HG03097 (cell line): ENCODE measurements around the gene BLVRA.
"Not testable (repeated sequence)": the region's sequence is repeated elsewhere in the genome, so short reads cannot be mapped to it uniquely, and the experiment has no call there.

Experiments
- ATAC-seq: cut with Tn5 transposase; IDR thresholded peaks from one replicate; pipeline ENCODE4 v1.9.1; 2021; ENCODE audit not compliant: unreplicated experiment, low FRiP score

Gene BLVRA

DNA sequence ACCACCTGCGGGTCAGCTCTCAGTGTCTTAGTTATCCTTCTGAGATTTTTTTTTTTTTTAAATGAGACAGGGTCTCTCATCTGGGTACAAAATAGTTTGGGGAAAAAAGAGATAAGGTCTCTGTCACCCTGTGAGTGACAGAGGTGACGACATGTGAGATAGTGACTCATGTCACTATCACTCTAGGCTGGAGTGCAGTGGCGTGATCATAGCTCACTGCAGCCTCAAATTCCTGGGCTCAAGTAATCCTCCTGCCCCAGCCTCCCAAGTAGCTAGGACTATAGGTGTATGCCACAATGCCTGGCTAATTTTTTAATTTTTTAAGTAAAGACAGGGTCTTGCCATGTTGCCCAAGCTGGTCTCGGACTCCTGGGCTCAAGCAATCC lies 10.4 kb downstream of the BLVRA start:
- ATAC-seq, result no peak

DNA sequence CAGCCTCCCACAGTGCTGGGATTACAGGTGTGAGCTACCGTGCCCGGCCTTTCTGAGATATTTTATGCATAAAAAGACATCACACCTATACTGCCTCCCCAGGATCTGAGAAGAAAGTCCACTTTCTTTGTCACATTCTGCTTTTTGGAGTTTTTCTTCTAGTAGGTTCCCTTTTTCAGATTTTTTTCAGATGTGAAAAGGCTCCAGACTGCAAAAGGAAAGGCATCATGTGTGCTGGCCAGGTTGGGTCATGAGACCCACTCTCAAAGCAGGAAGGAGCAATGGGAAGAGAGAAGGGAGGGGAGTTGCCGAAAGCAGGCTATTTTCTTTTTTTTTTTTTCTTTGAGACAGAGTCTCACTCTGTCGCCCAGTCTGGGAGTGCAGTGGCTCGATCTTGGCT lies 10.8 kb downstream of the BLVRA start:
- ATAC-seq, result no peak

GRCh38 chr7:43769791-43770465 lies 11.4 kb downstream of the BLVRA start:
- ATAC-seq, result no peak

GRCh38 chr7:43771128-43771527 lies 12.6 kb downstream of the BLVRA start:
- ATAC-seq, result no peak

GRCh38 chr7:43771573-43771972 lies 13.1 kb downstream of the BLVRA start:
- no peak for ATAC-seq

DNA sequence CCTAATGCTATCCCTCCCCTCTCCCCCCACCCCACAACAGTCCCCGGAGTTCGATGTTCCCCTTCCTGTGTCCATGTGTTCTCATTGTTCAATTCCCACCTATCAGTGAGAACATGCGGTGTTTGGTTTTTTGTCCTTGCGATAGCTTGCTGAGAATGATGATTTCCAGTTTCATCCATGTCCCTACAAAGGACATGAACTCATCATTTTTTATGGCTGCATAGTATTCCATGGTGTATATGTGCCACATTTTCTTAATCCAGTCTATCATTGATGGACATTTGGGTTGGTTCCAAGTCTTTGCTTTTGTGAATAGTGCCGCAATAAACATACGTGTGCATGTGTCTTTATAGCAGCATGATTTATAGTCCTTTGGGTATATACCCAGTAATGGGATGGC lies 14.8 kb downstream of the BLVRA start:
- not testable (repeated sequence) for ATAC-seq

GRCh38 chr7:43775255-43775654 lies 16.8 kb downstream of the BLVRA start:
- ATAC-seq, result not testable (repeated sequence)

DNA sequence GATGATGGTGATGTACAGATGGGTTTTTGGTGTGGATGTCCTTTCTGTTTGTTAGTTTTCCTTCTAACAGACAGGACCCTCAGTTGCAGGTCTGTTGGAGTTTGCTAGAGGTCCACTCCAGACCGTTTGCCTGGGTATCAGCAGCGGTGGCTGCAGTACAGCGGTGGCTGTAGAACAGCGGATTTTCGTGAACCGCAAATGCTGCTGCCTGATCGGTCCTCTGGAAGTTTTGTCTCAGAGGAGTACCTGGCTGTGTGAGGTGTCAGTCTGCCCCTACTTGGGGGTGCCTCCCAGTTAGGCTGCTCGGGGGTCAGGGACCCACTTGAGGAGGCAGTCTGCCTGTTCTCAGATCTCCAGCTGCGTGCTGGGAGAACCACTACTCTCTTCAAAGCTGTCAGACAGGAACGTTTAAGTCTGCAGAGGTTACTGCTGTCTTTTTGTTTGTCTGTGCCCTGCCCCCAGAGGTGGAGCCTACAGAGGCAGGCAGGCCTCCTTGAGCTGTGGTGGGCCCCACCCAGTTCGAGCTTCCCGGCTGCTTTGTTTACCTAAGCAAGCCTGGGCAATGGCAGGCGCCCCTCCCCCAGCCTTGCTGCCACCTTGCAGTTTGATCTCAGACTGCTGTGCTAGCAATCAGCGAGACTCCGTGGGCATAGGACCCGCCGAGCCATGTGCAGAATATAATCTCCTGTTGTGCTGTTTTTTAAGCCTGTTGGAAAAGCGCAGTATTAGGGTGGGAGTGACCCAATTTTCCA lies 20.0 kb downstream of the BLVRA start:
- ATAC-seq, result not testable (repeated sequence)

- ATAC-seq, result no peak
Measured at GRCh38 chr7:43779045-43779812, 20.7 kb downstream of the BLVRA start.

DNA sequence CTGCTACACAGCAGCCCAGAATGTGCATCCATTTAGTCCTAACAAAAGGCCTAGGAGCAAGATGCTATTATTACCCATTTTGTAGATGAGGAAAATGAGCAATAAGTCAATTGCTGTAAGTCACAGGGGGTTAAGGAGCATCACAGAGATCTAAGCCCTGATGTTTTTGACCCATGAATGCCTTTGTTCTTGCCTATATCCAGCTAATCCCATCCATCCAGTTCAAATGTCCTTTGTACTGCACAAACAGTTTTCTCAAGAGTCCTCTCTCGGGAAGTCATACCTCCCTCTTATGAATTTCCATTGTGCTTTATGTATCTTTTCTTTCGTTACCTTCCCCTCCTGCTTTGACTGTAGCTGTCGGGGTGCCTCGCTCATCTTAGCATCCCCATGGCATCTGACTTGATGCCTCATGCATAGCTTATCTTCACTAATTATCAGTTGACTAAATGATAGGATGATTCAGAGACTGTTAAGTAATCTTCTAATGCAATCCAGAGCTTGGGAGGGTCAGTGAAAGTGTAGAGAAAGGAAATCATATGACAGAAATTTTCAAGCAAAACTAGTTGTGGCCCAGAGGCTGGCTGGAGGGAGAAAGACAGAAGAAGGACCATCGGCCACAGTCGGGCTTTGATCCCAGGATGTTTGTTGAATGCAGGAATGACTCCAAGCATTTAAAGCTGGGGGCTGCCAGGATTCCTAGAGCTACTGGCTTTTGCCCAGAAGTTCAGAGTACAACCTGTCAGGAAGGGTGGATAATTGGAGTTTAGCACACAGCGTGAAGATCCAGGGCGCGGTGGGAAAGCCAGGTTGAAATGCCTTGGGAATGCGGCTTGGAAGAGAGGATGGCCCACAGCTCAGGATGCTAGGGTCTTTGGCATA lies 23.5 kb downstream of the BLVRA start:
- no peak for ATAC-seq

DNA sequence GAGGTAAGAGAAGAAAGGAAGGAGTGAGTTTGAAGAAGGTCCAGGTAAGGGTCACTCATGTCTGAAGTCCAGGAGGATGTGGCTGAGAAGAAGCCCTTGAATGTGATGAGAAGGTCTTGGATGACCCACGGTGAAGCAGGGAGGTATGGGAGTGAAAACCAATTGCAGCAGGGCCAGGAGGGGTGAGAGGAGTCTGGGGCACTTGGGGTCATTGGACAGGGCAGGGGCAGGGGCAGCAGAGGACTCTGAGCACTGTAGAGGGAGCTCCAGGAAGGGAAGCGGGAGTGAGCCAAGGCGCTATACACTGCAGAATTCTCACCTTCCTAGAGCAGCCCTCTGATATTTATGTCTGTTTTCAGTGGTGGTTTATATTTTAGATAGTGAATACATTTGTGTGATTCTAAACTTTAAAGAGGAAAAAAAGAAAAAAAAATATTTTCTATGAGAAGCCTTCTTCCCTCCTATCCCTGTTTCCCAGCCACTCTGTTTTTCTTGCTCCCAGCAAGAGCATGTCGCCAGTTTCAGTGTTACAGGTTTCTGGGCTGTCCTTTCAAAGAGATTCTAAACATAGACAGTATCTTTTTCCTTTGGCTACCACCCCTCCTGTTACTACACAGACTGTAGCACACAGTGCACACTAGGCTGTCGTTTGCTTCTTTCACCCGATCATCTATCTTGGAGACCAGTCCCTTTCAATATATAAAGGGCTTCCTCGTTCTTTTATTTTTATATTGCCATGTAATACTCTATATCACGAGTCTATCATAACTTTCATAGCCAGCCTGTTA lies 24.5 kb downstream of the BLVRA start:
- no peak for ATAC-seq

- no peak for ATAC-seq
Measured at GRCh38 chr7:43784030-43784584, 25.6 kb downstream of the BLVRA start.

GRCh38 chr7:43784585-43785087 lies 26.2 kb downstream of the BLVRA start:
- ATAC-seq, result peak; percentile 96

DNA sequence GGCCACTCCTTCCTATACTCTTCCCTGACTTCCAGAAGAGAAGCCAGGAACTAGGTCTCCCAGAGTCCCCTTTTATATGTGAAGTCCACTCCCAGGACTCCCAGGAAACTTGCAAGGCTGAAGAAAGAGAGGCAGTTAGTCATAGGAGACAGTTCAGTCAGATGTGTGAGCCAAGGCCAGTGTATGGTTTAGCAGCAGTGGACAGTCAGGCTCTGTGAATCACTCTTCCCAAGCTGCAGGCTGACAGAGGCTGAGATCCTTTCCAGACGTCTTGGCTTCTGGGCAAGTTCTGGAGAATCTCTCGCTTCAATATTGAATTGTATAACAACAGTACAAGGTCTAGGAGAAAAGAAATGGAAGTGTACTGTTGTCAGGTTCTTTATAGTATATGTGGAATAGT lies 26.9 kb downstream of the BLVRA start:
- no peak for ATAC-seq

GRCh38 chr7:43787771-43788170 lies 29.3 kb downstream of the BLVRA start:
- ATAC-seq, result no peak

- no peak for ATAC-seq
Measured at GRCh38 chr7:43790006-43790405, 31.5 kb downstream of the BLVRA start.

DNA sequence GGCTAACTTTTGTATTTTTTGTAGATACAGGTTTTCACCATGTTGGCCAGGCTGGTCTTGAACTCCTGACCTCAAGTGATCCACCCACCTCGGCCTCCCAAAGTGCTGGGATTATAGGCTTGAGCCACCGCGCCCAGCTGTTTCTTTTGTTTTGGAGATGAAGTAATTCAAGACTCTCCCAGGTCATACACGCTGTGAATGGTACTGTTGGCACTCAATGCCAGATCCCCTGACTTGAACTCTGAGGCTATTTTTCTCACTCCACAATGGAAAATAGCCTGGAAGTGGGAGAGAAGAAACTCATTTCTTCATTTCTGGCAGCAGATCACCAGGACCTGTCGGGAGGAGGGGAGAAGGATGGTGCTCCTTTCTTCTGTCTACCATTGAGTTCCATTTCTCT lies 32.4 kb downstream of the BLVRA start:
- no peak for ATAC-seq

DNA sequence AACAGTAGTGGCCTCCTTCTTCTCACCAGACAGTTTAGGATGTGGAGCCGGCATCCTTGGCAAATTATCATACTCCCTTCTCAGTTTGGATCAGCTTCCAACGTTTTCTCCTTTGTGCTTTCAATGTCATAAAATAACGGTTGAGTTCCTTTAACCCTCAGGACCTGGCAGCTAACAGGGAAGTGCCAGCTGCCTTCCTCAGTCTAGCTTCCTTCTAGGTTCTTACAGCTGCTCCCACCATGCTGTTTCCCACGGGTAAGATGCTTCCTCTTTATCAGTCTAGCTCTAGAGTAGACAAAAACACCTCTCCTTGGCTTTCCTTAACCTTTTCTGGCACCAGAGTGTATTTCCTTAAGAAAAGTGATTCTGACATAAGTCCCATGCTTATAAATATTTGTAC lies 33.2 kb downstream of the BLVRA start:
- no peak for ATAC-seq

DNA sequence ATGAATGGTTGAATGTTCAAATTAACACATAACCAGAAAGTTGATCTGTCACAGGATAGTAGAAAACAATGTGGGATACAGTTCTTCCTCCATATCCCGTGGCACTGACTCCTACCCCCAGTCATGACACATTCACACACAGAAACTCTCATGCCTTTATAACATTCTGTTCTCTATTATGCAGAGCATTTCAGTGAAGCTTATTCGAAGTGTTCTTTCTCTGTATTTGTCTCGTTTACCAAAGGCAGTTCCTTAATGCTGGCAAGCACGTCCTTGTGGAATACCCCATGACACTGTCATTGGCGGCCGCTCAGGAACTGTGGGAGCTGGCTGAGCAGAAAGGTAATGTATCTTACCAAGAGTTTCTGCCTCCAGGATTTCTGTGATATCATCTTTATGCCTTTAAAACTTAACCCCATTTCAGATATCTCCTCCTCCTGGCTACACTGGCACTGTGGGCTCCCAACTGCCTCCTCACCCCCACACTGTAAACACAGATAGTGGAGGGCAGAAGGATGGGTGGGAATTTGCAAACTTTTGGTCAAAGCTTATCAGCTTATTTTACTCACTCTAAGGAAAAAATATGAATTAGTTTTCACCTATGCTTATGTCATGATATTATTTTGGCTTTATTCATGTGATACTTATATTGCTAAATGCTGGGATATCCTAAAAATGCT lies 34.1 kb downstream of the BLVRA start:
- ATAC-seq, result no peak
